WTC11 (cell line): ENCODE measurements around the gene PRKRIP1. TPM values are rescaled to one million over a fixed set of nuclear protein-coding genes. Genes with fewer than 3 reads are reported as not detected.

ENCODE experiments used
- ATAC-seq: fragments of 200-7000 bp; cut with Tn5 transposase; 2 replicates; pipeline ENCODE4 v1.10.0; 2021; ENCODE audit warnings: mild to moderate bottlenecking, moderate library complexity
- CTCF ChIA-PET: fragments of 300-600 bp; sonication (Branson Sonifier 250); formaldehyde crosslinking; loops from one replicate; lab custom pipeline; 2021; ENCODE audit warnings: antibody characterized with exemption; lab: Charles Lee
- POLR2A ChIA-PET: fragments of 350-600 bp; sonication (Branson Sonifier 250); formaldehyde crosslinking; loops from one replicate; lab custom pipeline; 2021; ENCODE audit warnings: antibody characterized with exemption; lab: Charles Lee
- DNase-seq: peaks from one replicate; pipeline ENCODE4 v3.0.0; 2021; ENCODE audit warnings: low spot score
- H3K27ac Mint-ChIP-seq: 2 replicates; pipeline ENCODE4 v1.8.0; 2021; ENCODE audit warnings: mixed read lengths
- H3K27me3 Mint-ChIP-seq: 2 replicates; pipeline ENCODE4 v1.8.0; 2021; ENCODE audit warnings: low read depth, mild to moderate bottlenecking, moderate library complexity, mixed read lengths
- H3K36me3 Mint-ChIP-seq: 2 replicates; pipeline ENCODE4 v1.8.0; 2021; ENCODE audit warnings: mixed read lengths
- H3K4me1 Mint-ChIP-seq: 2 replicates; pipeline ENCODE4 v1.8.0; 2022; ENCODE audit warnings: mixed read lengths
- H3K4me3 Mint-ChIP-seq: 2 replicates; pipeline ENCODE4 v1.8.0; 2021; ENCODE audit warnings: mild to moderate bottlenecking, moderate library complexity, mixed read lengths
- H3K9me3 Mint-ChIP-seq: 2 replicates; pipeline ENCODE4 v1.8.0; 2021; ENCODE audit warnings: mixed read lengths
- ATF1 ChIP-seq: sonication (generic); formaldehyde crosslinking; IDR thresholded peaks from 2 replicates; pipeline ENCODE4 v1.8.1; 2023; ENCODE audit warnings: mild to moderate bottlenecking, moderate library complexity, missing genetic modification reagents
- CBFB ChIP-seq: sonication (generic); formaldehyde crosslinking; IDR thresholded peaks from 2 replicates; pipeline ENCODE4 v1.8.1; 2022; ENCODE audit warnings: mild to moderate bottlenecking, low read depth, missing genetic modification reagents
- E2F4 ChIP-seq: sonication (generic); formaldehyde crosslinking; IDR thresholded peaks from 2 replicates; pipeline ENCODE4 v1.8.1; 2022; ENCODE audit warnings: low read depth, mild to moderate bottlenecking, moderate library complexity, missing genetic modification reagents, borderline replicate concordance
- ELF4 ChIP-seq: sonication (generic); formaldehyde crosslinking; IDR thresholded peaks from 2 replicates; pipeline ENCODE4 v1.8.1; 2022; ENCODE audit warnings: low read depth, mild to moderate bottlenecking, moderate library complexity, missing genetic modification reagents
- IRF1 ChIP-seq: sonication (generic); formaldehyde crosslinking; IDR thresholded peaks from 2 replicates; pipeline ENCODE4 v1.8.0; 2023; ENCODE audit warnings: missing genetic modification reagents
- JUN ChIP-seq: sonication (generic); formaldehyde crosslinking; IDR thresholded peaks from 2 replicates; pipeline ENCODE4 v1.8.0; 2023; ENCODE audit warnings: mild to moderate bottlenecking, missing genetic modification reagents
- KAT7 ChIP-seq: sonication (generic); formaldehyde crosslinking; IDR thresholded peaks from 2 replicates; pipeline ENCODE4 v1.8.1; 2023; ENCODE audit warnings: missing genetic modification reagents, mild to moderate bottlenecking, borderline replicate concordance
- MYBL2 ChIP-seq: sonication (generic); formaldehyde crosslinking; IDR thresholded peaks from 2 replicates; pipeline ENCODE4 v1.8.1; 2023; ENCODE audit warnings: mild to moderate bottlenecking, moderate library complexity, missing genetic modification reagents
- PRDM15 ChIP-seq: sonication (generic); formaldehyde crosslinking; IDR thresholded peaks from 2 replicates; pipeline ENCODE4 v1.8.0; 2022; ENCODE audit warnings: missing genetic modification reagents
- RELA ChIP-seq: sonication (generic); formaldehyde crosslinking; IDR thresholded peaks from 2 replicates; pipeline ENCODE4 v1.8.1; 2022; ENCODE audit warnings: missing genetic modification reagents, mild to moderate bottlenecking, borderline replicate concordance
- TCF7 ChIP-seq: sonication (generic); formaldehyde crosslinking; IDR thresholded peaks from 2 replicates; pipeline ENCODE4 v1.8.0; 2022; ENCODE audit warnings: mild to moderate bottlenecking, low read depth, missing genetic modification reagents, moderate library complexity
- TEAD1 ChIP-seq: sonication (generic); formaldehyde crosslinking; IDR thresholded peaks from 2 replicates; pipeline ENCODE4 v1.8.0; 2022; ENCODE audit warnings: mild to moderate bottlenecking, missing genetic modification reagents
- ZBTB21 ChIP-seq: sonication (generic); formaldehyde crosslinking; IDR thresholded peaks from 2 replicates; pipeline ENCODE4 v1.8.1; 2023; ENCODE audit warnings: mild to moderate bottlenecking, missing genetic modification reagents, borderline replicate concordance
- ZNF317 ChIP-seq: sonication (generic); formaldehyde crosslinking; IDR thresholded peaks from 2 replicates; pipeline ENCODE4 v1.8.1; 2023; ENCODE audit warnings: low read depth, mild to moderate bottlenecking, moderate library complexity, missing genetic modification reagents, borderline replicate concordance
- total RNA-seq: library from RNA; stranded (reverse); gene quantifications from 3 replicates; pipeline ENCODE4 v1.2.3, GENCODE V29; 2021
- TF ChIP-seq, protein P1 (sequence below): sonication (generic); formaldehyde crosslinking; IDR thresholded peaks from 2 replicates; pipeline ENCODE4 v1.8.1; 2023; ENCODE audit warnings: mild to moderate bottlenecking, missing genetic modification reagents, moderate library complexity
- TF ChIP-seq, protein P2 (sequence below): sonication (generic); formaldehyde crosslinking; IDR thresholded peaks from 2 replicates; pipeline ENCODE4 v1.8.0; 2022; ENCODE audit warnings: mild to moderate bottlenecking, missing genetic modification reagents
- TF ChIP-seq, protein P3 (sequence below): sonication (generic); formaldehyde crosslinking; IDR thresholded peaks from 2 replicates; pipeline ENCODE4 v1.8.1; 2023; ENCODE audit warnings: mild to moderate bottlenecking, missing genetic modification reagents
- TF ChIP-seq, protein P4 (sequence below): fragments of 250-450 bp; sonication (Bioruptor Pico); IDR thresholded peaks from 2 replicates; pipeline ENCODE4 v2.1.2; 2022; ENCODE audit warnings: mild to moderate bottlenecking, moderate library complexity
- TF ChIP-seq, protein P5 (sequence below): sonication (generic); formaldehyde crosslinking; IDR thresholded peaks from 2 replicates; pipeline ENCODE4 v1.8.1; 2022; ENCODE audit warnings: mild to moderate bottlenecking, moderate library complexity, missing genetic modification reagents
- TF ChIP-seq, protein P6 (sequence below): fragments of 250-450 bp; sonication (Bioruptor Pico); IDR thresholded peaks from 2 replicates; pipeline ENCODE4 v1.8.0; 2021; ENCODE audit warnings: mild to moderate bottlenecking

PRKRIP1 gene
- total RNA-seq, 1 experiment from 2014 or later = 27.5 TPM

GRCh38 chr7:102415685-102416225 lies 19.6 kb downstream of the PRKRIP1 start:
- no peak overlapping the region for H3K27ac Mint-ChIP-seq
- H3K4me1 Mint-ChIP-seq = no peaks in the 10 kb centered on the region
- no peaks in the 10 kb centered on the region for H3K27me3 Mint-ChIP-seq
- ATAC-seq = no peak
- peaks cover under 1% of the 10 kb centered on the region for H3K9me3 Mint-ChIP-seq
- DNase-seq = no peak
- H3K36me3 Mint-ChIP-seq = peaks cover 47% of the 10 kb centered on the region
- no peak for TF ChIP-seq E2F4 (CRISPR knock-in tag)
- no peak for TF ChIP-seq KAT7 (CRISPR knock-in tag)
- TF ChIP-seq CBFB (CRISPR knock-in tag) = no peak
- TF ChIP-seq ZBTB21 (CRISPR knock-in tag) = no peak
- no peak for TF ChIP-seq TEAD1 (CRISPR knock-in tag)
- TF ChIP-seq IRF1 = no peak
- ChIA-PET CTCF (interaction anchor here (0.6 to 3.0 kb wide), 2 partner anchors 11 to 37 kb away, joined by 3 to 10 read pairs; no protein-coding TSS in a partner anchor), POLR2A (no interaction called here)
- no peak overlapping the region for H3K4me3 Mint-ChIP-seq

DNA sequence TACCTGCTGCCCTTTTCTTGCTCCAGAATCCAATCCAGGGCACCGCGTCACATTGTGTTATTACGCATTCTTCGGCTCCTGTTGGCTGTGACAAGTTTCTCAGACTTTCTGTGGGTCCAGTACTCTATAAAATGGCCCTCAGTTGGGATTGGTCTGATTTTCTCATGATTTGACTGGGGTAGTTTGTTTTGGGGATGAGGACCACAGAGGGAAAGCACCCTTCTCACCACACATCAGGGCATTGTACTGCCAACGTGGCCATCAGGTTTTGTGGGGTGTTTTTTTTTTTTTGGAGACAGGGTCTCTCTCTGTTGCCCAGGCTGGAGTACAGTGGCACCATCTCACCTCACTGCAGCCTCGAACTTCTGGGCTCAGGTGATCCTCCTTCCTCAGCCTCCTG lies 20.2 kb downstream of the PRKRIP1 start:
- TF ChIP-seq CBFB (CRISPR knock-in tag) = no peak
- TF ChIP-seq, protein P1, sequence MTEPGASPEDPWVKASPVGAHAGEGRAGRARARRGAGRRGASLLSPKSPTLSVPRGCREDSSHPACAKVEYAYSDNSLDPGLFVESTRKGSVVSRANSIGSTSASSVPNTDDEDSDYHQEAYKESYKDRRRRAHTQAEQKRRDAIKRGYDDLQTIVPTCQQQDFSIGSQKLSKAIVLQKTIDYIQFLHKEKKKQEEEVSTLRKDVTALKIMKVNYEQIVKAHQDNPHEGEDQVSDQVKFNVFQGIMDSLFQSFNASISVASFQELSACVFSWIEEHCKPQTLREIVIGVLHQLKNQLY (CRISPR knock-in tag) = no peak
- TF ChIP-seq JUN (CRISPR knock-in tag) = no peak
- no peak for TF ChIP-seq MYBL2 (CRISPR knock-in tag)
- no peak for TF ChIP-seq RELA (CRISPR knock-in tag)
- TF ChIP-seq, protein P2, sequence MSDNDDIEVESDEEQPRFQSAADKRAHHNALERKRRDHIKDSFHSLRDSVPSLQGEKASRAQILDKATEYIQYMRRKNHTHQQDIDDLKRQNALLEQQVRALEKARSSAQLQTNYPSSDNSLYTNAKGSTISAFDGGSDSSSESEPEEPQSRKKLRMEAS (CRISPR knock-in tag) = no peak
- TF ChIP-seq ELF4 = no peak
- TF ChIP-seq, protein P3, sequence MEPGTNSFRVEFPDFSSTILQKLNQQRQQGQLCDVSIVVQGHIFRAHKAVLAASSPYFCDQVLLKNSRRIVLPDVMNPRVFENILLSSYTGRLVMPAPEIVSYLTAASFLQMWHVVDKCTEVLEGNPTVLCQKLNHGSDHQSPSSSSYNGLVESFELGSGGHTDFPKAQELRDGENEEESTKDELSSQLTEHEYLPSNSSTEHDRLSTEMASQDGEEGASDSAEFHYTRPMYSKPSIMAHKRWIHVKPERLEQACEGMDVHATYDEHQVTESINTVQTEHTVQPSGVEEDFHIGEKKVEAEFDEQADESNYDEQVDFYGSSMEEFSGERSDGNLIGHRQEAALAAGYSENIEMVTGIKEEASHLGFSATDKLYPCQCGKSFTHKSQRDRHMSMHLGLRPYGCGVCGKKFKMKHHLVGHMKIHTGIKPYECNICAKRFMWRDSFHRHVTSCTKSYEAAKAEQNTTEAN (CRISPR knock-in tag) = no peak
- no peak overlapping the region for H3K4me3 Mint-ChIP-seq
- no peak for ATAC-seq
- no peaks in the 10 kb centered on the region for H3K27me3 Mint-ChIP-seq
- POLR2A ChIA-PET = no interaction called here
- CTCF ChIA-PET = interaction anchor here (3.0 kb wide), 1 partner anchor 12 kb away, joined by 10 read pairs; no protein-coding TSS in a partner anchor
- H3K9me3 Mint-ChIP-seq = no peaks in the 10 kb centered on the region
- peaks cover 44% of the 10 kb centered on the region for H3K36me3 Mint-ChIP-seq
- no peak for DNase-seq
- H3K4me1 Mint-ChIP-seq = no peaks in the 10 kb centered on the region
- no peak overlapping the region for H3K27ac Mint-ChIP-seq

DNA sequence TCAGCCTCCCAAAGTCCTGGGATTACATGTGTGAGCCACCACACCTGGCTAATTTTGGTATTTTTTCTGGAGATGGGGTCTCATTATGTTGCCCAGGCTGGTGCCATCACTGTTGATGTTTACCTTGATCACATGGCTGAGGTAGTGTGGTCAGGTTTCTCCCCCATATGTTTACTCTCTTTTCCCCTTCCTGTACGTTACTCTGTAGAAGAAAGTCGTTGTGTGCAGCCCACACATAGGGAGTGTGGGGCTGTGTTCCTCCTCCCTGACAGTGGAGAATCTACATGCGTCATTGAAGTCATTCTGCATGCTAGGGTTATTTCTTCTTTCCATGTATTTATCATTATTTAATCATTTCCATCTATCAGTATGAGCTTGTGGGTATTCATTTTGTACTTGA lies 20.9 kb downstream of the PRKRIP1 start:
- Mint-ChIP-seq H3K36me3 (peaks cover 38% of the 10 kb centered on the region), H3K27ac (no peak overlapping the region; the same call in 1 of the 2 replicates), H3K4me3 (no peak overlapping the region), H3K9me3 (no peaks in the 10 kb centered on the region), H3K4me1 (no peaks in the 10 kb centered on the region), H3K27me3 (no peaks in the 10 kb centered on the region)
- DNase-seq (no peak), ATAC-seq (no peak)
- ChIA-PET CTCF (no interaction called here), POLR2A (no interaction called here)
- TF ChIP-seq, protein P4, sequence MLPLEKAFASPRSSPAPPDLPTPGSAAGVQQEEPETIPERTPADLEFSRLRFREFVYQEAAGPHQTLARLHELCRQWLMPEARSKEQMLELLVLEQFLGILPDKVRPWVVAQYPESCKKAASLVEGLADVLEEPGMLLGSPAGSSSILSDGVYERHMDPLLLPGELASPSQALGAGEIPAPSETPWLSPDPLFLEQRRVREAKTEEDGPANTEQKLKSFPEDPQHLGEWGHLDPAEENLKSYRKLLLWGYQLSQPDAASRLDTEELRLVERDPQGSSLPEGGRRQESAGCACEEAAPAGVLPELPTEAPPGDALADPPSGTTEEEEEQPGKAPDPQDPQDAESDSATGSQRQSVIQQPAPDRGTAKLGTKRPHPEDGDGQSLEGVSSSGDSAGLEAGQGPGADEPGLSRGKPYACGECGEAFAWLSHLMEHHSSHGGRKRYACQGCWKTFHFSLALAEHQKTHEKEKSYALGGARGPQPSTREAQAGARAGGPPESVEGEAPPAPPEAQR (CRISPR knock-in tag) = no peak
- TF ChIP-seq ZNF317 (CRISPR knock-in tag) (no peak), PRDM15 (CRISPR knock-in tag) (no peak), TEAD1 (CRISPR knock-in tag) (no peak), ATF1 (CRISPR knock-in tag) (no peak), TCF7 (CRISPR knock-in tag) (no peak)
- TF ChIP-seq, protein P5, sequence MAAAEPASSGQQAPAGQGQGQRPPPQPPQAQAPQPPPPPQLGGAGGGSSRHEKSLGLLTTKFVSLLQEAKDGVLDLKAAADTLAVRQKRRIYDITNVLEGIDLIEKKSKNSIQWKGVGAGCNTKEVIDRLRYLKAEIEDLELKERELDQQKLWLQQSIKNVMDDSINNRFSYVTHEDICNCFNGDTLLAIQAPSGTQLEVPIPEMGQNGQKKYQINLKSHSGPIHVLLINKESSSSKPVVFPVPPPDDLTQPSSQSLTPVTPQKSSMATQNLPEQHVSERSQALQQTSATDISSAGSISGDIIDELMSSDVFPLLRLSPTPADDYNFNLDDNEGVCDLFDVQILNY (CRISPR knock-in tag) = no peak
- TF ChIP-seq, protein P6, sequence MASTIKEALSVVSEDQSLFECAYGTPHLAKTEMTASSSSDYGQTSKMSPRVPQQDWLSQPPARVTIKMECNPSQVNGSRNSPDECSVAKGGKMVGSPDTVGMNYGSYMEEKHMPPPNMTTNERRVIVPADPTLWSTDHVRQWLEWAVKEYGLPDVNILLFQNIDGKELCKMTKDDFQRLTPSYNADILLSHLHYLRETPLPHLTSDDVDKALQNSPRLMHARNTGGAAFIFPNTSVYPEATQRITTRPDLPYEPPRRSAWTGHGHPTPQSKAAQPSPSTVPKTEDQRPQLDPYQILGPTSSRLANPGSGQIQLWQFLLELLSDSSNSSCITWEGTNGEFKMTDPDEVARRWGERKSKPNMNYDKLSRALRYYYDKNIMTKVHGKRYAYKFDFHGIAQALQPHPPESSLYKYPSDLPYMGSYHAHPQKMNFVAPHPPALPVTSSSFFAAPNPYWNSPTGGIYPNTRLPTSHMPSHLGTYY = no peak
